ENCODE measurements around the gene STAB1.

Gene STAB1

GRCh38 chr3:52516509-52517195 is 21.5 kb downstream of the STAB1 start:
- no peak overlapping the region for H3K27ac ChIP-seq (ENCODE audit: low read depth, low read length)
- H4K20me1 ChIP-seq (ENCODE audit: control insufficient read depth, insufficient read depth, low read depth, low read length) = no peaks in the 10 kb centered on the region
- H3K36me3 ChIP-seq (ENCODE audit: control insufficient read depth, low read length) = no peaks in the 10 kb centered on the region
- no peak for TF ChIP-seq CTCF (IDR thresholded peaks at IDR 0.05; ENCODE audit: low read depth, low read length, poor library complexity, severe bottlenecking)
- no peak for TF ChIP-seq EZH2phosphoT487 (IDR thresholded peaks at IDR 0.05; ENCODE audit: borderline replicate concordance, low read length)
- no peak overlapping the region for H3K4me2 ChIP-seq (ENCODE audit: low read length)
- H3K4me3 ChIP-seq (ENCODE audit: low read length) = no peak overlapping the region
- H3K9me2 ChIP-seq (replicated peaks; ENCODE audit: control insufficient read depth, low read length) = no peaks in the 10 kb centered on the region
- H3K27me3 ChIP-seq (ENCODE audit: control insufficient read depth, low read length) = no peaks in the 10 kb centered on the region
- H3K4me1 ChIP-seq (ENCODE audit: control insufficient read depth, low read length) = no peaks in the 10 kb centered on the region
- H3F3A ChIP-seq (ENCODE audit: control insufficient read depth, insufficient read depth) = no peaks in the 10 kb centered on the region
- no peaks in the 10 kb centered on the region for H3K9me3 ChIP-seq (ENCODE audit: control insufficient read depth, insufficient read depth, low read length)
- no peaks in the 10 kb centered on the region for H3K79me2 ChIP-seq (ENCODE audit: control insufficient read depth, low read length)

- Histone ChIP-seq H3K27ac (ENCODE audit: low read depth, low read length) (no peak overlapping the region), H4K20me1 (ENCODE audit: control insufficient read depth, insufficient read depth, low read depth, low read length) (no peaks in the 10 kb centered on the region), H3K27me3 (ENCODE audit: control insufficient read depth, low read length) (no peaks in the 10 kb centered on the region), H3K79me2 (ENCODE audit: control insufficient read depth, low read length) (no peaks in the 10 kb centered on the region), H3K4me3 (ENCODE audit: low read length) (no peak overlapping the region), H3K9me2 (replicated peaks; ENCODE audit: control insufficient read depth, low read length) (no peaks in the 10 kb centered on the region), H3K4me2 (ENCODE audit: low read length) (no peak overlapping the region), H3K36me3 (ENCODE audit: control insufficient read depth, low read length) (no peaks in the 10 kb centered on the region; the same call in 1 of the 2 replicates), H3K4me1 (ENCODE audit: control insufficient read depth, low read length) (no peaks in the 10 kb centered on the region), H3F3A (ENCODE audit: control insufficient read depth, insufficient read depth) (no peaks in the 10 kb centered on the region), H3K9me3 (ENCODE audit: control insufficient read depth, insufficient read depth, low read length) (no peaks in the 10 kb centered on the region)
- TF ChIP-seq EZH2phosphoT487 (IDR thresholded peaks at IDR 0.05; ENCODE audit: borderline replicate concordance, low read length) = no peak
- no peak for TF ChIP-seq CTCF (IDR thresholded peaks at IDR 0.05; ENCODE audit: low read depth, low read length, poor library complexity, severe bottlenecking)
Observed at GRCh38 chr3:52517796-52518722, 22.9 kb downstream of the STAB1 start.

GRCh38 chr3:52518723-52519444 is 23.7 kb downstream of the STAB1 start:
- TF ChIP-seq EZH2phosphoT487 (IDR thresholded peaks at IDR 0.05; ENCODE audit: borderline replicate concordance, low read length) (no peak), CTCF (IDR thresholded peaks at IDR 0.05; ENCODE audit: low read depth, low read length, poor library complexity, severe bottlenecking) (no peak)
- Histone ChIP-seq H3K27me3 (ENCODE audit: control insufficient read depth, low read length) (no peaks in the 10 kb centered on the region), H3K9me3 (ENCODE audit: control insufficient read depth, insufficient read depth, low read length) (no peaks in the 10 kb centered on the region), H4K20me1 (ENCODE audit: control insufficient read depth, insufficient read depth, low read depth, low read length) (no peaks in the 10 kb centered on the region), H3F3A (ENCODE audit: control insufficient read depth, insufficient read depth) (no peaks in the 10 kb centered on the region), H3K4me2 (ENCODE audit: low read length) (no peak overlapping the region), H3K4me3 (ENCODE audit: low read length) (no peak overlapping the region), H3K27ac (ENCODE audit: low read depth, low read length) (no peak overlapping the region), H3K9me2 (replicated peaks; ENCODE audit: control insufficient read depth, low read length) (no peaks in the 10 kb centered on the region), H3K4me1 (ENCODE audit: control insufficient read depth, low read length) (no peaks in the 10 kb centered on the region), H3K36me3 (ENCODE audit: control insufficient read depth, low read length) (no peaks in the 10 kb centered on the region; the same call in 1 of the 2 replicates), H3K79me2 (ENCODE audit: control insufficient read depth, low read length) (no peaks in the 10 kb centered on the region)
